HEK293T (cell line): ENCODE results near the gene ALDOA.

Experiments used
- CTCF ChIA-PET: fragments of 350-600 bp; formaldehyde crosslinking; extraction: SDS; loops from one replicate; lab custom pipeline; 2021; ENCODE audit warnings: antibody characterized with exemption, inconsistent platforms; lab: Yijun Ruan, JAX
- POLR2A ChIA-PET: fragments of 350-600 bp; formaldehyde crosslinking; extraction: SDS; loops from one replicate; lab custom pipeline; 2020; ENCODE audit warnings: antibody characterized with exemption, inconsistent platforms; lab: Yijun Ruan, JAX
- DNase-seq: peaks from one replicate; pipeline ENCODE4 v3.0.0; 2012; ENCODE audit warnings: mixed read lengths; ENCODE audit errors: extremely low spot score
- ARNT ChIP-seq: fragments of 450-650 bp; IDR thresholded peaks from 2 replicates; pipeline ENCODE4 v1.6.1; 2017; ENCODE audit warnings: mild to moderate bottlenecking
- BHLHE40 ChIP-seq: fragments of 450-650 bp; IDR thresholded peaks from 2 replicates; pipeline ENCODE4 v1.6.1; 2016; ENCODE audit warnings: mild to moderate bottlenecking, moderate library complexity, borderline replicate concordance
- CTBP1 ChIP-seq: fragments of 450-650 bp; IDR thresholded peaks from 2 replicates; pipeline ENCODE4 v1.6.1; 2016; ENCODE audit warnings: borderline replicate concordance
- ELF4 ChIP-seq: fragments of 450-650 bp; IDR thresholded peaks from 2 replicates; pipeline ENCODE4 v1.6.1; 2017; ENCODE audit warnings: antibody characterized with exemption
- FOXA1 ChIP-seq: fragments of 450-650 bp; IDR thresholded peaks from 2 replicates; pipeline ENCODE4 v1.6.1; 2016; ENCODE audit warnings: mild to moderate bottlenecking
- FOXK2 ChIP-seq: fragments of 450-650 bp; IDR thresholded peaks from 2 replicates; pipeline ENCODE4 v1.6.1; 2016; ENCODE audit warnings: mild to moderate bottlenecking
- FOXM1 ChIP-seq: fragments of 450-650 bp; IDR thresholded peaks from 2 replicates; pipeline ENCODE4 v1.6.1; 2017; ENCODE audit warnings: mild to moderate bottlenecking, borderline replicate concordance
- HDGF ChIP-seq: fragments of 450-650 bp; IDR thresholded peaks from 2 replicates; pipeline ENCODE4 v1.6.1; 2017; ENCODE audit warnings: antibody characterized with exemption, borderline replicate concordance
- L3MBTL2 ChIP-seq: fragments of 450-650 bp; conservative IDR thresholded peaks from 2 replicates; pipeline ENCODE4 v1.6.1; 2016; ENCODE audit warnings: mild to moderate bottlenecking
- LEF1 ChIP-seq: fragments of 450-650 bp; IDR thresholded peaks from 2 replicates; pipeline ENCODE4 v1.6.1; 2017; ENCODE audit warnings: mild to moderate bottlenecking, borderline replicate concordance
- NFRKB ChIP-seq: fragments of 450-650 bp; IDR thresholded peaks from 2 replicates; pipeline ENCODE4 v1.6.1; 2016; ENCODE audit warnings: mild to moderate bottlenecking, moderate library complexity
- PKNOX1 ChIP-seq: fragments of 450-650 bp; IDR thresholded peaks from 2 replicates; pipeline ENCODE4 v1.6.1; 2016
- SP1 ChIP-seq: fragments of 450-650 bp; IDR thresholded peaks from 2 replicates; pipeline ENCODE4 v1.6.1; 2017
- SUZ12 ChIP-seq: fragments of 450-650 bp; IDR thresholded peaks from 2 replicates; pipeline ENCODE4 v1.6.1; 2016; ENCODE audit warnings: mild to moderate bottlenecking
- TARDBP ChIP-seq: fragments of 450-650 bp; IDR thresholded peaks from 2 replicates; pipeline ENCODE4 v1.6.1; 2016
- ZNF384 ChIP-seq: fragments of 450-650 bp; IDR thresholded peaks from 2 replicates; pipeline ENCODE4 v1.6.1; 2016

Gene ALDOA

DNA sequence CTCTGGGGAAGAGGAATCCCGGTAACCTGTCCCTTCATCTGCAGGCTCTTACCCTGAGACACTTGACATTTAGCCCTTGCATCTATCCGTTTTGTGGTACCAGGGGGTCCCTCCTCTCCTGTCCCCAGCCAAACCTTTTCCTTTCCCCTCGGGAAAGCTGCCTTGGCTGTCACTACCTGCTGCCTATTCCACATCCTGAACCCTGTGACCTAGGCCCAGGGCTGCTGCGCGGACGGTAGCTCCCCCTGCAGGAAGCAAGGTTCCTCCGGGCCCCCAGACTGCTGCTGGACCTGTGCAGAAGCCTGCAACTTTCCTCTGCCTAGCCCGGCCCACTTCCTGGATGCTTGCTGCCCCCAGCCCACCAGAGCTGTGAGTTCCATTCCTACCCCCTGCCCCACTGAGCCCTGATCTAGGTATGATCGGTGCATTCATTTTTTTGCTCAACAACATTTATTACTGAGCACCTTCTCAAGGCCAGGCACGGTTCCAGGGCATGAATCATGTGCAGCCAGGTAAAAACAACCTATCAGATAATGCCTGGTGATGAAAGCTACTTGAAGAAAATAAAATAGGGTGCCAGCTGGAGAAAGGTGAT, 10.5 kb upstream of the ALDOA start:
- peak; percentile 79 for DNase-seq
- POLR2A ChIA-PET = interaction anchor here (1.0 to 4.3 kb wide), 6 partner anchors 9 to 353 kb away, joined by 3 to 115 read pairs (median 4); partner anchors contain the start of genes ALDOA and ZNF771
- TF ChIP-seq LEF1 (no peak), TARDBP (no peak), SUZ12 (no peak), BHLHE40 (no peak), L3MBTL2 (no peak), FOXA1 (no peak), FOXM1 (no peak), ZNF384 (no peak), HDGF (no peak), NFRKB (no peak), PKNOX1 (no peak), ARNT (no peak), ELF4 (no peak), CTBP1 (no peak), SP1 (no peak), FOXK2 (no peak)
- CTCF ChIA-PET = interaction anchor here (0.6 to 2.6 kb wide), 12 partner anchors 8 to 221 kb away, joined by 3 to 20 read pairs (median 6); partner anchors contain the start of genes ALDOA and TBX6

DNA sequence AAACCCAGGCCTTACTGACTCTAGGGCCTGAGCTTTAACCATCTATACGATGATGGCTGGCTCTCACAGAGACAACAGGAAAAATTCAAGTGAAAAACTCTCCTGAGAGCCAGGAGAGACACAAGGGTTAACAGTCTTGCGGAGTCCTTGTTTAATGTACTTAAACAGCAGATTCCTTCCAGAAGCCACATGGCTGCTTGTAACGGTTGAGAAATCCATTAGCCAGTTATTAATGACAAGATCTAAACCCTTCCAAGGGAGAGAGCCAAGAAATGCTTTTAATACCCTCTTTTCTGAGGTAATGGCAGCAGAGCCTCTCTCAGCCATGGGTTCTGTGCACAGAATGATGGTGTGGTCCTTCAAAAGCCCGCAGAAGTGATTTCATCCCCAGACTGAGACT, 5.2 kb upstream of the ALDOA start:
- CTCF ChIA-PET = no interaction called here
- POLR2A ChIA-PET = interaction anchor here (1.1 to 7.3 kb wide), 5 partner anchors 10 to 33 kb away, joined by 3 to 155 read pairs (median 4); partner anchors contain the start of genes PPP4C, TBX6 and YPEL3
- no peak for TF ChIP-seq L3MBTL2
- no peak for TF ChIP-seq SP1
- TF ChIP-seq FOXM1 = no peak
- TF ChIP-seq ZNF384 = no peak
- TF ChIP-seq CTBP1 = no peak
- TF ChIP-seq ARNT = no peak
- TF ChIP-seq PKNOX1 = no peak
- no peak for TF ChIP-seq SUZ12
- TF ChIP-seq ELF4 = no peak
- no peak for TF ChIP-seq LEF1
- TF ChIP-seq FOXK2 = no peak
- no peak for TF ChIP-seq TARDBP
- TF ChIP-seq BHLHE40 = no peak
- TF ChIP-seq NFRKB = no peak
- TF ChIP-seq HDGF = no peak
- no peak for TF ChIP-seq FOXA1

DNA sequence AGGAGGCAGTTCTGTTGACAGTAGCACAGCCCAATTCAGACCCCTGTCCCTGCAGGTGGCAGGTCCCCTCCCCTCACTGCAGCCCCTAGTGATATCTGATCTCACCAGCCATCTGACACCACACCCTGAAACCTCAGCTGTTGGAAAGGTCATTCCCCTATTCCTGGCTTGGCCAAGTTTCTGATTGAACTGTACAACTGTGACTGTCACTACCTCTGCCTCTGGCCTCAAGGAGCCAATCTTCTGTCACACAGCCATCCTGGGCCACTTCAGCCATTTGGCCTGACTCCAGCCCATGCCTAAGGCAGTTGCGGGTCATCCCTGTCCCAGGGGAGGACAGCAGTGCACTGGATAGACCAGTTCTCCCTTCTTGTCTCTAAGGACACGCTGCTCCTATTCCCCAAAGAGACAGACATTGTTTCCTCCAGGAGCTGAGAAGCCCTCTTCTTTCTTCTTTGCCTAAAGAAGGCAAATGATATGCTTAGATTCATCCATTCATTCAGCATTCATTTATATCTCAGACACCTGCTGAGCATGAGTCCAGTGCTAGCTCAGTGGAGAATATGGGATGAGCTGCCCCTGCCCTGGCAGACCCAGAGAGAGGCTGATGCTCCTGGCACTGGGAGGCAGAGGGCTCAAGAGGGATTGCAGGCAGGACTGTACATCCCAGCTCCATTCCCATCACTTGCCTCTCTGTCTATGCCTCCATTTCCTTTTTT, 4.6 kb upstream of the ALDOA start:
- DNase-seq = no peak
- no peak for TF ChIP-seq LEF1
- no peak for TF ChIP-seq BHLHE40
- no peak for TF ChIP-seq NFRKB
- no peak for TF ChIP-seq ZNF384
- no peak for TF ChIP-seq PKNOX1
- no peak for TF ChIP-seq SUZ12
- TF ChIP-seq L3MBTL2 = no peak
- TF ChIP-seq SP1 = no peak
- no peak for TF ChIP-seq TARDBP
- no peak for TF ChIP-seq FOXA1
- TF ChIP-seq ELF4 = no peak
- TF ChIP-seq CTBP1 = no peak
- no peak for TF ChIP-seq ARNT
- TF ChIP-seq FOXM1 = no peak
- no peak for TF ChIP-seq HDGF
- no peak for TF ChIP-seq FOXK2
- ChIA-PET POLR2A (interaction anchor here (1.1 to 7.3 kb wide), 6 partner anchors 7 to 32 kb away, joined by 4 to 155 read pairs (median 6); partner anchors contain the start of genes PPP4C, TBX6 and YPEL3), CTCF (interaction anchor here (0.6 to 1.3 kb wide), 3 partner anchors 21 to 31 kb away, joined by 3 to 6 read pairs (median 3); partner anchors contain the start of gene TBX6)

More for the DNA sequence above, 5.2 kb upstream of the ALDOA start:
- DNase-seq = no peak

DNA sequence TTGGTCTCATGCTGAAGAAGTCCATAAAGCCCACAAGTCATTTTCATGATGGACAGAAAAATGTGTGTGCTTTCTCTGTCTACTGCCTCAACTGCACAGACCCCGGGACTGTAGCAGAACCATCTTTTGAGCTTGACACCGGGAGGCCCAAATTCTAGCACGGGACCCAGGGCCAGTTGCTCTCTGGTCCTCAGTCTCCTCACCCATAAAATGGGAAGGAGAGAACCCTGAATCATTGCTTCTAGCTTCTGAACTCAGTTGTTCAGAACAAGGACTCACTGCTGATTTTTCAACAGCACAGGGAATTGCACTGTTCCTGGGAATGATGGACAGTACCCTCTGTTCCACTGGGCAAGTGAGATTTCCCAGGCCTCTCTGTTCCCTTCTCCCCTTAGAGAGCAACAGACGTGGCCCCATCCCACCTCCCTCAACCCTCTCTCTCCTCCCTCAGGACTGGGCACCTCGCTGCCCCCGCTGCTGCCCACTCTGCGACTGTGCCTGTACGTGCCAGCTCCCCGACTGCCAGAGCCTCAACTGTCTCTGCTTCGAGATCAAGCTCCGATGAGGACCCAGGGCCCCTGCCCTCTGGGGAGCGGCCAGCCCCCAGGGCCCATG, 2.2 kb upstream of the ALDOA start:
- ChIA-PET POLR2A (interaction anchor here (0.7 to 7.3 kb wide), 6 partner anchors 8 to 30 kb away, joined by 3 to 155 read pairs (median 4); partner anchors contain the start of genes TBX6 and YPEL3), CTCF (interaction anchor here (0.7 to 1.2 kb wide), 2 partner anchors 8 to 9 kb away, joined by 3 to 8 read pairs; no protein-coding TSS in a partner anchor)
- DNase-seq = no peak
- TF ChIP-seq ZNF384 (no peak), SP1 (no peak), PKNOX1 (no peak), HDGF (no peak), CTBP1 (no peak), SUZ12 (no peak), FOXM1 (no peak), LEF1 (peak; percentile 30; the same call in 1 of the 2 replicates)
